NOMO-1 treated with dmso at 0.1 percent for 144 hours (cell line): Measurements from ENCODE around the gene BIN1.
A peak's percentile ranks its signal among the peaks of the same experiment; 100 is the strongest.

ENCODE experiments used
- DNase-seq: peaks from one replicate; lab custom pipeline; 2025; ENCODE audit not compliant: unreplicated experiment; lab: John Stamatoyannopoulos, UW

The BIN1 gene

GRCh38 chr2:127092306-127092705 lies 14.6 kb downstream of the BIN1 start:
- DNase-seq: no peak

- no peak for DNase-seq
Measured at GRCh38 chr2:127091886-127092285, 15.1 kb downstream of the BIN1 start.

- DNase-seq: no peak
Measured at GRCh38 chr2:127091148-127091547, 15.8 kb downstream of the BIN1 start.

- no peak for DNase-seq
Measured at GRCh38 chr2:127090281-127091120, 16.5 kb downstream of the BIN1 start.

- DNase-seq: no peak
Measured at GRCh38 chr2:127089478-127090235, 17.3 kb downstream of the BIN1 start.

GRCh38 chr2:127088706-127089105 lies 18.2 kb downstream of the BIN1 start:
- DNase-seq: no peak

- DNase-seq: no peak
Measured at GRCh38 chr2:127087791-127088495, 19.0 kb downstream of the BIN1 start.

- DNase-seq: peak; percentile 65
Measured at GRCh38 chr2:127086990-127087790, 19.8 kb downstream of the BIN1 start.

- no peak for DNase-seq
Measured at GRCh38 chr2:127085317-127085681, 21.7 kb downstream of the BIN1 start.

GRCh38 chr2:127084611-127085316 lies 22.2 kb downstream of the BIN1 start:
- no peak for DNase-seq

- no peak for DNase-seq
Measured at GRCh38 chr2:127083819-127084503, 23.0 kb downstream of the BIN1 start.

- DNase-seq: no peak
Measured at GRCh38 chr2:127082974-127083373, 24.0 kb downstream of the BIN1 start.

GRCh38 chr2:127081826-127082633 lies 24.9 kb downstream of the BIN1 start:
- no peak for DNase-seq

- DNase-seq: no peak
Measured at GRCh38 chr2:127080938-127081755, 25.8 kb downstream of the BIN1 start.

- DNase-seq: no peak
Measured at GRCh38 chr2:127080226-127080937, 26.6 kb downstream of the BIN1 start.

- no peak for DNase-seq
Measured at GRCh38 chr2:127079358-127079920, 27.5 kb downstream of the BIN1 start.

GRCh38 chr2:127078666-127079270 lies 28.2 kb downstream of the BIN1 start:
- DNase-seq: no peak
